Measurements from ENCODE around the gene CKS2. TPM values are rescaled to one million over a fixed set of nuclear protein-coding genes. Genes with fewer than 3 reads are reported as not detected.

Gene CKS2
- total RNA-seq, 2 experiments from 2014 or later: 204 TPM

GRCh38 chr9:89352874-89353649, 42.1 kb downstream of the CKS2 start:
- Mint-ChIP-seq H3K27ac (peak overlapping the region; percentile 81), H3K4me3 (no peak overlapping the region), H3K9me3 (ENCODE audit: insufficient read depth) (no peaks in the 10 kb centered on the region), H3K27me3 (ENCODE audit: low read depth) (no peaks in the 10 kb centered on the region), H3K4me1 (ENCODE audit: low read depth) (peaks cover 40% of the 10 kb centered on the region), H3K36me3 (ENCODE audit: low read depth) (peaks cover 74% of the 10 kb centered on the region)
- POLR2A ChIA-PET: no interaction called here
- DNase-seq (no peak), ATAC-seq (no peak)
- CTCF ChIA-PET: interaction anchor here (1.0 kb wide), 1 partner anchor 195 kb away, joined by 3 read pairs; no protein-coding TSS in a partner anchor

- ChIA-PET CTCF (interaction anchor here (1.0 kb wide), 1 partner anchor 194 kb away, joined by 3 read pairs; no protein-coding TSS in a partner anchor), POLR2A (no interaction called here)
- Mint-ChIP-seq H3K4me1 (ENCODE audit: low read depth) (peaks cover 46% of the 10 kb centered on the region), H3K9me3 (ENCODE audit: insufficient read depth) (no peaks in the 10 kb centered on the region), H3K4me3 (no peak overlapping the region), H3K27ac (no peak overlapping the region), H3K27me3 (ENCODE audit: low read depth) (no peaks in the 10 kb centered on the region), H3K36me3 (ENCODE audit: low read depth) (peaks cover 70% of the 10 kb centered on the region)
- no peak for ATAC-seq
- DNase-seq: no peak
Observed at GRCh38 chr9:89353989-89354388, 43.0 kb downstream of the CKS2 start.

DNA sequence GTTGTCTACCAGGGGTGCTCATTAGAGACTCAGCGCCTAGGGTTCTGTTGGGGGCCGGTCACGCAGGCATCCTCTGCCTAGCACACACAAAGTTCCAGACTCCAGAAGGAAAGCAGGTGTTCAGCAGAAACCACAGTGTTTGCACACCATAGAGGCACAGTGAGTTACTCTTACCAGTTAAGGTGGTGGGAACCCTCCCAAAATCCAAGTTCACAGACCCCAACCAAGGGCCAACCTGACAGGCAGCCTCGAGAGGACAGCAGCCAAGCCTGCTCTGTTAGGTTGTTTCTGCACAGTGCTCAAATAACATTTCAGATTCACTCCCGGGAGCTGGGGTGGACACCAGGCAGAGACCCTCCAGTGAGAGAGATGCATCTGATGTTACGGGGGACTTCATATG, 43.5 kb downstream of the CKS2 start:
- DNase-seq: no peak
- H3K27me3 Mint-ChIP-seq (ENCODE audit: low read depth): no peaks in the 10 kb centered on the region
- peaks cover 50% of the 10 kb centered on the region for H3K4me1 Mint-ChIP-seq (ENCODE audit: low read depth)
- no peak for ATAC-seq
- CTCF ChIA-PET: interaction anchor here (1.0 kb wide), 1 partner anchor 194 kb away, joined by 3 read pairs; no protein-coding TSS in a partner anchor
- H3K4me3 Mint-ChIP-seq: no peak overlapping the region
- H3K27ac Mint-ChIP-seq: no peak overlapping the region
- POLR2A ChIA-PET: no interaction called here
- H3K36me3 Mint-ChIP-seq (ENCODE audit: low read depth): peaks cover 73% of the 10 kb centered on the region
- no peaks in the 10 kb centered on the region for H3K9me3 Mint-ChIP-seq (ENCODE audit: insufficient read depth)

DNA sequence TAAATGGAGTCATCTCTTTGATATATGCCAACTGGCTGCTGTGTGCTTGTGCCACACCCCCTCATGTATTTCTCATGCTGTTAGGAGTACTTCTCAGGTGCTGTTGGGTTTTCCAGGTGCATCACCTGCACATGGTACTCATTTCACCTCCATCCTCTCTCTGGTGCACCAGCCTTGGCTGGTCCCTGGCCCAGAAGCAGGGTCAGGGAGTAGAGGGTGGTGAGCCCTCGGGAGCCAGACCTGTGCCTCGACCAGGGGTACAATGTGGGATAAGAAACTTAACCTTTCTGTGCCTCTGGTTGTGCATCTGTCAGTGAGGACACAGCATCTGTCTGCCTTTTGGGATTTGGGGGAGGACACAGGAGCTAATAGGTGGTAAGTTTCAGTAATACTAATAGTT, 45.8 kb downstream of the CKS2 start:
- ATAC-seq (no peak), DNase-seq (no peak)
- no peaks in the 10 kb centered on the region for H3K9me3 Mint-ChIP-seq (ENCODE audit: insufficient read depth)
- POLR2A ChIA-PET: interaction anchor here (0.6 kb wide), 1 partner anchor 87 kb away, joined by 3 read pairs; no protein-coding TSS in a partner anchor
- peaks cover 56% of the 10 kb centered on the region for H3K4me1 Mint-ChIP-seq (ENCODE audit: low read depth)
- H3K27ac Mint-ChIP-seq: no peak overlapping the region
- no peaks in the 10 kb centered on the region for H3K27me3 Mint-ChIP-seq (ENCODE audit: low read depth)
- no peak overlapping the region for H3K4me3 Mint-ChIP-seq
- CTCF ChIA-PET: interaction anchor here (1.6 kb wide), 1 partner anchor 192 kb away, joined by 4 read pairs; no protein-coding TSS in a partner anchor
- H3K36me3 Mint-ChIP-seq (ENCODE audit: low read depth): peaks cover 73% of the 10 kb centered on the region

GRCh38 chr9:89357331-89358197, 46.6 kb downstream of the CKS2 start:
- POLR2A ChIA-PET: interaction anchor here (0.6 kb wide), 1 partner anchor 86 kb away, joined by 3 read pairs; no protein-coding TSS in a partner anchor
- Mint-ChIP-seq H3K4me1 (ENCODE audit: low read depth) (peaks cover 49% of the 10 kb centered on the region), H3K9me3 (ENCODE audit: insufficient read depth) (no peaks in the 10 kb centered on the region), H3K4me3 (no peak overlapping the region), H3K27me3 (ENCODE audit: low read depth) (no peaks in the 10 kb centered on the region), H3K36me3 (ENCODE audit: low read depth) (peaks cover 70% of the 10 kb centered on the region), H3K27ac (peak overlapping the region; percentile 70)
- DNase-seq (peak; percentile 64), ATAC-seq (peak; percentile 65)
- CTCF ChIA-PET: interaction anchor here (1.6 kb wide), 1 partner anchor 191 kb away, joined by 4 read pairs; no protein-coding TSS in a partner anchor

- ChIA-PET CTCF (no interaction called here), POLR2A (interaction anchor here (0.6 kb wide), 1 partner anchor 190 kb away, joined by 3 read pairs; no protein-coding TSS in a partner anchor)
- peaks cover 41% of the 10 kb centered on the region for H3K4me1 Mint-ChIP-seq (ENCODE audit: low read depth)
- DNase-seq (no peak), ATAC-seq (peak; percentile 7)
- no peaks in the 10 kb centered on the region for H3K27me3 Mint-ChIP-seq (ENCODE audit: low read depth)
- no peak overlapping the region for H3K27ac Mint-ChIP-seq
- no peaks in the 10 kb centered on the region for H3K9me3 Mint-ChIP-seq (ENCODE audit: insufficient read depth)
- peaks cover 64% of the 10 kb centered on the region for H3K36me3 Mint-ChIP-seq (ENCODE audit: low read depth)
- H3K4me3 Mint-ChIP-seq: no peak overlapping the region
Observed at GRCh38 chr9:89358376-89358916, 47.5 kb downstream of the CKS2 start.

- ATAC-seq (no peak), DNase-seq (no peak)
- POLR2A ChIA-PET: interaction anchor here (0.6 kb wide), 1 partner anchor 190 kb away, joined by 3 read pairs; no protein-coding TSS in a partner anchor
- CTCF ChIA-PET: interaction anchor here (1.5 kb wide), 1 partner anchor 16 kb away, joined by 4 read pairs; no protein-coding TSS in a partner anchor
- Mint-ChIP-seq H3K4me1 (ENCODE audit: low read depth) (peaks cover 38% of the 10 kb centered on the region), H3K27me3 (ENCODE audit: low read depth) (no peaks in the 10 kb centered on the region), H3K4me3 (no peak overlapping the region), H3K27ac (no peak overlapping the region), H3K36me3 (ENCODE audit: low read depth) (peaks cover 61% of the 10 kb centered on the region), H3K9me3 (ENCODE audit: insufficient read depth) (no peaks in the 10 kb centered on the region)
Observed at GRCh38 chr9:89358985-89359384, 48.0 kb downstream of the CKS2 start.

GRCh38 chr9:89359751-89360261, 48.8 kb downstream of the CKS2 start:
- ATAC-seq: no peak
- POLR2A ChIA-PET: no interaction called here
- H3K36me3 Mint-ChIP-seq (ENCODE audit: low read depth): peaks cover 54% of the 10 kb centered on the region
- CTCF ChIA-PET: interaction anchor here (1.5 to 1.8 kb wide), 2 partner anchors 16 to 23 kb away, joined by 4 read pairs; no protein-coding TSS in a partner anchor
- H3K9me3 Mint-ChIP-seq (ENCODE audit: insufficient read depth): no peaks in the 10 kb centered on the region
- peaks cover 38% of the 10 kb centered on the region for H3K4me1 Mint-ChIP-seq (ENCODE audit: low read depth)
- no peak for DNase-seq
- no peak overlapping the region for H3K4me3 Mint-ChIP-seq
- H3K27me3 Mint-ChIP-seq (ENCODE audit: low read depth): no peaks in the 10 kb centered on the region
- H3K27ac Mint-ChIP-seq: peak overlapping the region; percentile 10

DNA sequence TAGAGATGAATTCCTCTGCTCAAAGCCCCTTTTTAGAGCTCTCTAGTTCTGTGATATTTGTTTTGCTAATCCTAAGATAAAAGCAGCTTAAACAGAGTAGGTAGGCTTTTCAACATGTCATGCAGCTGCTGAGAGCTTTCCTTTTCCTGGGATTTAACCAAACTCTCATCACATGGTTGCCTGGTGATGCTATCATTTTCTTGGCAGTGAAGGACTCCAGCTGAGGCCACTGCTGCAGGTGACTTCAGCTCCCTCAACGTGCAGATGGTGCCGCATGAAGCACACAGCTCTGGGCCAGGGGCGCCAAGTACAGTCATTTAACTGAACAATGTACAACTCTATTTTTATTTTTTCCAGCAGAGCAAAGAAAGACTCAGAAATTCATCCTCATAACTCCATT, 49.5 kb downstream of the CKS2 start:
- no peak for DNase-seq
- Mint-ChIP-seq H3K4me1 (ENCODE audit: low read depth) (peaks cover 38% of the 10 kb centered on the region), H3K27me3 (ENCODE audit: low read depth) (no peaks in the 10 kb centered on the region), H3K9me3 (ENCODE audit: insufficient read depth) (no peaks in the 10 kb centered on the region), H3K36me3 (ENCODE audit: low read depth) (peaks cover 53% of the 10 kb centered on the region), H3K4me3 (no peak overlapping the region), H3K27ac (no peak overlapping the region)
- CTCF ChIA-PET: interaction anchor here (1.5 to 1.8 kb wide), 2 partner anchors 15 to 23 kb away, joined by 4 read pairs; no protein-coding TSS in a partner anchor
- no peak for ATAC-seq
- POLR2A ChIA-PET: no interaction called here

- Mint-ChIP-seq H3K4me3 (no peak overlapping the region), H3K4me1 (ENCODE audit: low read depth) (peaks cover 38% of the 10 kb centered on the region), H3K9me3 (ENCODE audit: insufficient read depth) (no peaks in the 10 kb centered on the region), H3K27me3 (ENCODE audit: low read depth) (no peaks in the 10 kb centered on the region), H3K27ac (no peak overlapping the region), H3K36me3 (ENCODE audit: low read depth) (peaks cover 53% of the 10 kb centered on the region)
- POLR2A ChIA-PET: no interaction called here
- ATAC-seq (no peak), DNase-seq (no peak)
- CTCF ChIA-PET: interaction anchor here (1.0 to 1.8 kb wide), 2 partner anchors 22 to 233 kb away, joined by 3 to 4 read pairs; no protein-coding TSS in a partner anchor
Observed at GRCh38 chr9:89361031-89361430, 50.0 kb downstream of the CKS2 start.
